GM19468 (cell line): Measurements from ENCODE around the gene PLEKHD1.
"Not testable (repeated sequence)": the region's sequence is repeated elsewhere in the genome, so short reads cannot be mapped to it uniquely, and the experiment has no call there.

Source experiments
- ATAC-seq: cut with Tn5 transposase; IDR thresholded peaks from one replicate; pipeline ENCODE4 v1.9.1; 2021; ENCODE audit warnings: mild to moderate bottlenecking, moderate library complexity, moderate number of reproducible peaks; ENCODE audit not compliant: unreplicated experiment; ENCODE audit errors: extremely low read depth

Gene PLEKHD1

GRCh38 chr14:69480136-69480535 lies 4.4 kb upstream of the PLEKHD1 start:
- no peak for ATAC-seq

GRCh38 chr14:69481815-69482568 lies 2.5 kb upstream of the PLEKHD1 start:
- ATAC-seq: peak; percentile 77

GRCh38 chr14:69483765-69484443 lies 624 bp upstream of the PLEKHD1 start:
- ATAC-seq: no peak

- no peak for ATAC-seq
Measured at GRCh38 chr14:69485315-69485660, 760 bp downstream of the PLEKHD1 start.

GRCh38 chr14:69485701-69486100 lies 1.2 kb downstream of the PLEKHD1 start:
- no peak for ATAC-seq

GRCh38 chr14:69487226-69487625 lies 2.7 kb downstream of the PLEKHD1 start:
- ATAC-seq: no peak

- ATAC-seq: no peak
Measured at GRCh38 chr14:69487771-69488170, 3.2 kb downstream of the PLEKHD1 start.

- ATAC-seq: no peak
Measured at GRCh38 chr14:69489495-69489894, 5.0 kb downstream of the PLEKHD1 start.

- no peak for ATAC-seq
Measured at GRCh38 chr14:69490219-69490918, 5.8 kb downstream of the PLEKHD1 start.

- ATAC-seq: no peak
Measured at GRCh38 chr14:69491193-69491592, 6.7 kb downstream of the PLEKHD1 start.

GRCh38 chr14:69493038-69493437 lies 8.5 kb downstream of the PLEKHD1 start:
- no peak for ATAC-seq

GRCh38 chr14:69493791-69494190 lies 9.3 kb downstream of the PLEKHD1 start:
- ATAC-seq: no peak

- ATAC-seq: no peak
Measured at GRCh38 chr14:69495341-69495921, 10.9 kb downstream of the PLEKHD1 start.

- ATAC-seq: not testable (repeated sequence)
Measured at GRCh38 chr14:69497866-69498265, 13.3 kb downstream of the PLEKHD1 start.

- ATAC-seq: not testable (repeated sequence)
Measured at GRCh38 chr14:69498286-69498685, 13.8 kb downstream of the PLEKHD1 start.

GRCh38 chr14:69499436-69499835 lies 14.9 kb downstream of the PLEKHD1 start:
- ATAC-seq: no peak

- ATAC-seq: no peak
Measured at GRCh38 chr14:69500096-69500495, 15.6 kb downstream of the PLEKHD1 start.

GRCh38 chr14:69500736-69501135 lies 16.2 kb downstream of the PLEKHD1 start:
- ATAC-seq: no peak

- no peak for ATAC-seq
Measured at GRCh38 chr14:69501423-69501838, 16.9 kb downstream of the PLEKHD1 start.

- no peak for ATAC-seq
Measured at GRCh38 chr14:69504775-69505174, 20.2 kb downstream of the PLEKHD1 start.
